PC-3 (cell line): ENCODE data around the gene TK2. TPM values are rescaled to one million over a fixed set of nuclear protein-coding genes. Genes with fewer than 3 reads are reported as not detected.

Source experiments
- ATAC-seq: fragments of 200-7000 bp; cut with Tn5 transposase; 2 replicates; pipeline ENCODE4 v1.9.1; 2020; ENCODE audit warnings: mild to moderate bottlenecking, moderate library complexity
- BruUV-seq: library from RNA; stranded (reverse); fragments of 400-500 nt; replicated peaks from 2 replicates; lab custom pipeline; 2021; lab: Mats Ljungman, UMichigan
- CTCF ChIA-PET: fragments of 300-600 bp; sonication (Branson Sonifier 250); formaldehyde crosslinking; loops from one replicate; lab custom pipeline; 2022; ENCODE audit warnings: antibody characterized with exemption; lab: Charles Lee
- POLR2A ChIA-PET: fragments of 300-600 bp; sonication (Branson Sonifier 250); formaldehyde crosslinking; loops from one replicate; lab custom pipeline; 2022; ENCODE audit warnings: antibody characterized with exemption; ENCODE audit not compliant: unreplicated experiment; lab: Charles Lee
- DNase-seq: peaks from one replicate; pipeline ENCODE4 v3.0.0-alpha.2; 2015
- H2AFZ ChIP-seq: fragments of 300-600 bp; sonication (generic); 2 replicates; pipeline ENCODE4 v1.6.0; 2016; ENCODE audit warnings: antibody characterized with exemption, low read length
- H3F3A ChIP-seq: fragments of 300-600 bp; sonication (generic); one replicate; pipeline ENCODE4 v1.6.0; 2017; ENCODE audit warnings: antibody characterized with exemption, low read length, control low read depth, mild to moderate bottlenecking; ENCODE audit not compliant: unreplicated experiment
- H3K27ac ChIP-seq: fragments of 300-600 bp; sonication (generic); 2 replicates; pipeline ENCODE4 v1.5.1; 2016; ENCODE audit warnings: mild to moderate bottlenecking, low read length
- H3K27me3 ChIP-seq: fragments of 300-600 bp; sonication (generic); 2 replicates; pipeline ENCODE4 v1.6.1; 2016; ENCODE audit warnings: low read length, mixed read lengths
- H3K36me3 ChIP-seq: fragments of 300-600 bp; sonication (generic); 2 replicates; pipeline ENCODE4 v1.6.1; 2016; ENCODE audit warnings: low read depth, mixed run types, low read length, mixed read lengths
- H3K4me1 ChIP-seq: fragments of 300-600 bp; sonication (generic); 2 replicates; pipeline ENCODE4 v1.5.1; 2016; ENCODE audit warnings: low read length; ENCODE audit not compliant: insufficient read depth
- H3K4me2 ChIP-seq: fragments of 300-600 bp; sonication (generic); 2 replicates; pipeline ENCODE4 v1.6.0; 2016; ENCODE audit warnings: low read length
- H3K4me3 ChIP-seq: fragments of 300-600 bp; sonication (generic); 2 replicates; pipeline ENCODE4 v1.5.1; 2016; ENCODE audit warnings: mild to moderate bottlenecking, low read length, mixed read lengths
- H3K79me2 ChIP-seq: fragments of 300-600 bp; sonication (generic); 2 replicates; pipeline ENCODE4 v1.6.1; 2017; ENCODE audit warnings: low read length, mixed read lengths
- H3K9ac ChIP-seq: fragments of 300-600 bp; sonication (generic); 2 replicates; pipeline ENCODE4 v1.6.0; 2016; ENCODE audit warnings: mild to moderate bottlenecking, low read length
- H3K9me2 ChIP-seq: fragments of 300-600 bp; sonication (generic); replicated peaks from 2 replicates; pipeline ENCODE4 v1.6.1; 2016; ENCODE audit warnings: mixed run types, low read length, mixed read lengths
- H3K9me3 ChIP-seq: fragments of 300-600 bp; sonication (generic); 2 replicates; pipeline ENCODE4 v1.6.1; 2016; ENCODE audit warnings: low read length, mixed read lengths
- H4K20me1 ChIP-seq: fragments of 300-600 bp; sonication (generic); 2 replicates; pipeline ENCODE4 v1.6.1; 2016; ENCODE audit warnings: low read length, mixed read lengths
- EZH2 ChIP-seq: fragments of 300-600 bp; sonication (generic); IDR thresholded peaks from one replicate; pipeline ENCODE4 v1.6.1; 2017; ENCODE audit warnings: antibody characterized with exemption, mild to moderate bottlenecking, low read length; ENCODE audit not compliant: unreplicated experiment
- EZH2phosphoT487 ChIP-seq: fragments of 300-600 bp; sonication (generic); IDR thresholded peaks from 2 replicates; pipeline ENCODE4 v1.6.1; 2018; ENCODE audit warnings: mild to moderate bottlenecking, antibody characterized with exemption, low read length, borderline replicate concordance
- intact Hi-C: fragments of 100-400 bp; cut with micrococcal nuclease; formaldehyde crosslinking; loops from 2 replicates; pipeline ENCODE4 v1.9.0; 2023
- total RNA-seq: library from RNA; depleted of rRNA; stranded (reverse); fragments of >200 nt; gene quantifications from 2 replicates; pipeline ENCODE4 v1.2.3, GENCODE V29; 2014
- TF ChIP-seq, protein P1 (sequence below): fragments of 300-600 bp; sonication (generic); conservative IDR thresholded peaks from 2 replicates; pipeline ENCODE4 v1.5.1; 2017; ENCODE audit warnings: antibody characterized with exemption, low read depth, mild to moderate bottlenecking, low read length

TK2 gene
- total RNA-seq, 1 experiment from 2014 or later: 8.3 TPM

DNA sequence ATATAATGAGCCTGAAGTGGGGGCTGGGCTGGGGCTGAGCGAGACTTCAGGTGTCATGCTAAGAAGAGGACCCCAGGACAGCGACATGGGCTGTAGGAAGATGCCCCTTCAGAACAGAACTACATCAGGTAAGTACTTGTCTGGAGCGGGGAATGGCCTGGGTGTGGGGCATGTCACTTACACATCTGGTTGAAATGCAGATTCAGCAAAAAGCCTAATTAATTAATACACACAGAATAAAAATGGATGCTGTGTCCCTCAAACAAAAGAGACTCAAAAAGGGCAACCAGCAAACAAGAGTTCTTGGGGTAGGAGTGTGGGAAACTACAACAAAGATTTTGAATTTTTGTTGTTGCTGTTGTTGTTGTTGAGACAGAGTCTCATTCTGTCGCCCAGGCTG is 41.1 kb upstream of the TK2 start:
- no peak overlapping the region for H3K4me3 ChIP-seq
- ChIA-PET POLR2A (no interaction called here), CTCF (no interaction called here)
- H3K9ac ChIP-seq: no peak overlapping the region
- ATAC-seq (no peak), DNase-seq (no peak)
- TF ChIP-seq EZH2: no peak
- TF ChIP-seq EZH2phosphoT487: no peak
- TF ChIP-seq, protein P1, sequence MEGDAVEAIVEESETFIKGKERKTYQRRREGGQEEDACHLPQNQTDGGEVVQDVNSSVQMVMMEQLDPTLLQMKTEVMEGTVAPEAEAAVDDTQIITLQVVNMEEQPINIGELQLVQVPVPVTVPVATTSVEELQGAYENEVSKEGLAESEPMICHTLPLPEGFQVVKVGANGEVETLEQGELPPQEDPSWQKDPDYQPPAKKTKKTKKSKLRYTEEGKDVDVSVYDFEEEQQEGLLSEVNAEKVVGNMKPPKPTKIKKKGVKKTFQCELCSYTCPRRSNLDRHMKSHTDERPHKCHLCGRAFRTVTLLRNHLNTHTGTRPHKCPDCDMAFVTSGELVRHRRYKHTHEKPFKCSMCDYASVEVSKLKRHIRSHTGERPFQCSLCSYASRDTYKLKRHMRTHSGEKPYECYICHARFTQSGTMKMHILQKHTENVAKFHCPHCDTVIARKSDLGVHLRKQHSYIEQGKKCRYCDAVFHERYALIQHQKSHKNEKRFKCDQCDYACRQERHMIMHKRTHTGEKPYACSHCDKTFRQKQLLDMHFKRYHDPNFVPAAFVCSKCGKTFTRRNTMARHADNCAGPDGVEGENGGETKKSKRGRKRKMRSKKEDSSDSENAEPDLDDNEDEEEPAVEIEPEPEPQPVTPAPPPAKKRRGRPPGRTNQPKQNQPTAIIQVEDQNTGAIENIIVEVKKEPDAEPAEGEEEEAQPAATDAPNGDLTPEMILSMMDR: no peak
- no peak overlapping the region for H3K4me2 ChIP-seq
- intact Hi-C loops: no loop called here
- H3K4me1 ChIP-seq: no peaks in the 10 kb centered on the region
- H4K20me1 ChIP-seq: no peaks in the 10 kb centered on the region
- BruUV-seq: no TSS peak
- H3K27ac ChIP-seq: no peak overlapping the region
- H3K9me2 ChIP-seq: no peaks in the 10 kb centered on the region
- no peaks in the 10 kb centered on the region for H3K27me3 ChIP-seq
- no peaks in the 10 kb centered on the region for H3K9me3 ChIP-seq
- no peaks in the 10 kb centered on the region for H3K79me2 ChIP-seq
- no peak overlapping the region for H2AFZ ChIP-seq
- H3K36me3 ChIP-seq: no peaks in the 10 kb centered on the region
- no peaks in the 10 kb centered on the region for H3F3A ChIP-seq

DNA sequence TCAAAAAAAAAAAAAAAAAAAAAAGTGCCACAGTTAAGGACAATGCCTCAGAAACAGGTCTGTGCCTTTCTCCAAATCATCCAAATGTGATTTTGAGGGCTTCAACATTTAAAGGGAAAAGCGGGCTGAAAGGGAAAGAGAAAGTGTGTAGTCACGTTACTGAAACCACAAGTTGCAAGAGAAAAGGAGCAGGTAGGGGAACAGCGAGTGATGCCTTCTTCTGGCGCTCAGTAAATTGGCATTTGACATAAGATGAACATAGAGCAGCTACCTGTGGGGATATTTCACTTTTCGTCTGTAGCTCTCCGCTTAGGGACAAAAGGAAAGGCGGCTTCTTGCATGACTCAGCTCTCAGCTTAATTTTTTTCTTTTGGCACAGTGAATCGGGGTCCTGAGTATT is 40.4 kb upstream of the TK2 start:
- POLR2A ChIA-PET: no interaction called here

More for the DNA sequence above, 40.4 kb upstream of the TK2 start:
- CTCF ChIA-PET: no interaction called here
- ATAC-seq (no peak), DNase-seq (no peak)
- Histone ChIP-seq H3K27ac (no peak overlapping the region), H3K9me3 (no peaks in the 10 kb centered on the region), H3K36me3 (no peaks in the 10 kb centered on the region), H2AFZ (no peak overlapping the region), H3K9ac (no peak overlapping the region), H3K4me2 (no peak overlapping the region), H3F3A (no peaks in the 10 kb centered on the region), H4K20me1 (no peaks in the 10 kb centered on the region), H3K79me2 (no peaks in the 10 kb centered on the region), H3K27me3 (no peaks in the 10 kb centered on the region), H3K9me2 (no peaks in the 10 kb centered on the region), H3K4me1 (no peaks in the 10 kb centered on the region), H3K4me3 (no peak overlapping the region)
- intact Hi-C loops: no loop called here
- TF ChIP-seq EZH2phosphoT487 (no peak), EZH2 (no peak)
- TF ChIP-seq, protein P1: no peak
- no TSS peak for BruUV-seq
